ENCODE measurements around the gene VCPKMT.

- TF ChIP-seq CTCF (IDR thresholded peaks at IDR 0.05) = no peak
- no peak for TF ChIP-seq POLR2A (IDR thresholded peaks at IDR 0.05)
These were observed 7.0 kb downstream of the VCPKMT start for GRCh38 chr14:50109342-50109741.
